Mucosa of descending colon (tissue), 3 donors: ENCODE results near the gene ZBTB20. TPM values are rescaled to one million over a fixed set of nuclear protein-coding genes. Genes with fewer than 3 reads are reported as not detected.

ENCODE experiments used
- ATAC-seq: fragments of 200-7000 bp; cut with Tn5 transposase; one replicate; pipeline ENCODE4 v1.9.1; 2020; ENCODE audit warnings: mild to moderate bottlenecking, moderate library complexity
- DNase-seq, 3 donors: peaks; one replicate each; pipeline ENCODE4 v3.0.0-alpha.2; 2020
- H3K36me3 ChIP-seq: fragments of 200-600 bp; one replicate; pipeline ENCODE4 v1.8.0; 2021; ENCODE audit warnings: low read depth, mild to moderate bottlenecking
- H3K4me1 ChIP-seq: fragments of 200-600 bp; one replicate; pipeline ENCODE4 v1.8.0; 2021; ENCODE audit warnings: low read depth, mild to moderate bottlenecking
- H3K4me3 ChIP-seq: fragments of 200-600 bp; one replicate; pipeline ENCODE4 v1.8.0; 2021; ENCODE audit warnings: mild to moderate bottlenecking
- H3K9me3 ChIP-seq: fragments of 200-600 bp; one replicate; pipeline ENCODE4 v1.8.0; 2021; ENCODE audit warnings: mild to moderate bottlenecking
- intact Hi-C, 2 donors: fragments of 100-400 bp; cut with DNase I in 1 of 2; cut with micrococcal nuclease in 1 of 2; formaldehyde crosslinking; loops; one replicate each; pipeline versions ENCODE4 v1.11.0 to v1.11.1; 2022; cut with DNase I, micrococcal nuclease
- total RNA-seq, 3 donors: library from RNA; stranded (reverse); fragmentation: NEBNext Ultra II Directional in 2 of 3; extraction: Animal tissue kit (Norgen Biotek cat#: 25700) in 2 of 3; gene quantifications; one replicate each; pipeline versions ENCODE4 v1.2.1 to v1.2.4, GENCODE V29; 2021 to 2023
- TF ChIP-seq, protein P1 (sequence below): fragments of 200-600 bp; IDR thresholded peaks from one replicate; pipeline ENCODE4 v1.8.0; 2022; ENCODE audit warnings: antibody characterized with exemption, mild to moderate bottlenecking
- donor health status: DM: no; HTN: no; CAD: no; lungs with moderate emphysema.
- donor health status: DM: no; HTN: no; CAD: no.
- donor health status: DM: no; HTN: yes; CAD: no.

The ZBTB20 gene
- total RNA-seq, 3 donors from 2014 or later, result 30.6 to 85.6 (median 37.3) TPM

DNA sequence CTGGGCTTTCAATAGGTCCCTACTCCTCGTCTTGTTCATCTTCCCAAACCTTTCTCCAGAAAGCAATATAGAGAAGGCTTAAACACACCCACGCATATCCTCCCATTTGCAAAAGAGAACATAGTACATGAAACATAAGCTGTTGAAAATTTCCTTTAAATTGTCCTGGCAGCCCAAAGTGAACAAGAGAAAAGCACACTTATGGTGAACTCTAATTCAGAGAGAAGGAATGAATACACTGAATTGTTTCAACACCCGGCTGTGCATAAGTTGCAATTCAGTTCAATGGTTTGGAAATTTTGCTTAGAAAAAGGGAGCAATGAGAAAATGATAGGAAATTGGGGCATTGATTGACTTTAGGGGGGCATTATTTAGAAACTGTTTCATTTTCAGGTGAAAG lies 650.6 kb downstream of the ZBTB20 start:
- DNase-seq, result no peak
- ATAC-seq, result no peak
- Histone ChIP-seq H3K4me3 (no peak overlapping the region), H3K9me3 (no peaks in the 10 kb centered on the region), H3K36me3 (no peaks in the 10 kb centered on the region), H3K4me1 (no peaks in the 10 kb centered on the region)
- intact Hi-C loops, result no loop called here
- TF ChIP-seq, protein P1, sequence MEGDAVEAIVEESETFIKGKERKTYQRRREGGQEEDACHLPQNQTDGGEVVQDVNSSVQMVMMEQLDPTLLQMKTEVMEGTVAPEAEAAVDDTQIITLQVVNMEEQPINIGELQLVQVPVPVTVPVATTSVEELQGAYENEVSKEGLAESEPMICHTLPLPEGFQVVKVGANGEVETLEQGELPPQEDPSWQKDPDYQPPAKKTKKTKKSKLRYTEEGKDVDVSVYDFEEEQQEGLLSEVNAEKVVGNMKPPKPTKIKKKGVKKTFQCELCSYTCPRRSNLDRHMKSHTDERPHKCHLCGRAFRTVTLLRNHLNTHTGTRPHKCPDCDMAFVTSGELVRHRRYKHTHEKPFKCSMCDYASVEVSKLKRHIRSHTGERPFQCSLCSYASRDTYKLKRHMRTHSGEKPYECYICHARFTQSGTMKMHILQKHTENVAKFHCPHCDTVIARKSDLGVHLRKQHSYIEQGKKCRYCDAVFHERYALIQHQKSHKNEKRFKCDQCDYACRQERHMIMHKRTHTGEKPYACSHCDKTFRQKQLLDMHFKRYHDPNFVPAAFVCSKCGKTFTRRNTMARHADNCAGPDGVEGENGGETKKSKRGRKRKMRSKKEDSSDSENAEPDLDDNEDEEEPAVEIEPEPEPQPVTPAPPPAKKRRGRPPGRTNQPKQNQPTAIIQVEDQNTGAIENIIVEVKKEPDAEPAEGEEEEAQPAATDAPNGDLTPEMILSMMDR, result no peak

DNA sequence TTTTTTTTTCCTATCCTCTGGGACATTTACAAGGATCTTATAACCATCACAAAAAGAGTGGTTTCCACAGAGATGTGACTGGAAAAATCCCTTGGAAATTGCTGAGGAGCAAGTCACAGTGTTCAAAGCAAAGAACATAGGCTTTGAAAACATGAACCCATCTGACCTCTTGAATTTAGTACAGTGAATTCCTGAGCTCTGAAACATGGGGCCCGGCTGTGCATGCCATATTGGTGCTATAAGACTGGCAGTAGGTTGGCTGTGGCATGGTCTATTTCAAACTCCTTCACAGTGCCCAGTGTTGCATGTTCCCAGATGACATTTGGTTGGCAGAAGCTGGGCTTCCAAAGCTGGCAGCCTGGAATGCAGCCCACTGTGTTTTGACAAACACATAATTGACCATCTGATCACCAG lies 651.1 kb downstream of the ZBTB20 start:
- H3K4me1 ChIP-seq, result no peaks in the 10 kb centered on the region
- intact Hi-C loops, result no loop called here
- H3K4me3 ChIP-seq, result no peak overlapping the region
- TF ChIP-seq, protein P1, result no peak
- no peaks in the 10 kb centered on the region for H3K9me3 ChIP-seq
- DNase-seq (no peak), ATAC-seq (no peak)
- H3K36me3 ChIP-seq, result no peaks in the 10 kb centered on the region

DNA sequence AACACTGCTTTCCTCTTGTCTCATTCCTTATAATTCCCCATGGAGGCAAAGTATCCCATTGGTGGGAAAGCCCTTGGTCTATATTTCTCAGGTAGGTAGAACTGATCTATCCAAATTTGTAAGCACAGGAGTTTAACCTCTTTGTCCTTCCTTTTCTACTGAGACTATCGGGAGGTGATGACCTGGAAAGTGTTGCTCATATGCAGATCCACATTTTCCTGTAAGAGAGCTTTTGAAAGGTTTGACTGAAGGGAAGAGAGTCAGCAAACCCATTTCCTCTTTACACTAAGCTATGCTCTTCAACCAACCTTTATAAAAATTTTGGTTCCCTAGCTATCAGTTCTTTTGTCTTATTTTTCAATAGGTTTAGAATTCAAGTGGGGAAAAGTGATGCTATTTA lies 652.6 kb downstream of the ZBTB20 start:
- intact Hi-C loops, result no loop called here
- no peaks in the 10 kb centered on the region for H3K9me3 ChIP-seq
- H3K4me1 ChIP-seq, result no peaks in the 10 kb centered on the region
- DNase-seq (no peak), ATAC-seq (no peak)
- no peaks in the 10 kb centered on the region for H3K36me3 ChIP-seq
- no peak overlapping the region for H3K4me3 ChIP-seq
- TF ChIP-seq, protein P1, result no peak

DNA sequence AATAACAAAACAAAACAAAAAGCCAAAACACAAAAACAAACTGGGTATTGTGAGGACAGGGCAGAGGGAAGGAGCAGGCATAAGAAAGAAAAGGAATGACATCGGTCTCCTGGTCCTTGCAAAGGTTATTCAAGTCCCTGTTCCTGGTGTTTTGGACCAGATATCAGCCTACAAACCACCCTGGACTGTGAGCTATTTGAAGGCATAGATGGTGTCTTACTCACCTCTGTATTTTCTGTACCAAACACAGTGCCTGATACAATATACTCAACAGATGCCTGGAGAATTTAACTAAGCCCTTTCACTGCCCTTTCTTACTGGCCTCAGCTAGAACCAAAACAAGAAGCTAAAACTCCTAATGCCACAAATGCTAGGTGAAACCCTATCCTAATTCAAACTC lies 656.3 kb downstream of the ZBTB20 start:
- TF ChIP-seq, protein P1, result no peak
- Histone ChIP-seq H3K36me3 (no peaks in the 10 kb centered on the region), H3K4me3 (no peak overlapping the region), H3K9me3 (no peaks in the 10 kb centered on the region), H3K4me1 (no peaks in the 10 kb centered on the region)
- intact Hi-C loops, result no loop called here
- DNase-seq (no peak), ATAC-seq (no peak)

DNA sequence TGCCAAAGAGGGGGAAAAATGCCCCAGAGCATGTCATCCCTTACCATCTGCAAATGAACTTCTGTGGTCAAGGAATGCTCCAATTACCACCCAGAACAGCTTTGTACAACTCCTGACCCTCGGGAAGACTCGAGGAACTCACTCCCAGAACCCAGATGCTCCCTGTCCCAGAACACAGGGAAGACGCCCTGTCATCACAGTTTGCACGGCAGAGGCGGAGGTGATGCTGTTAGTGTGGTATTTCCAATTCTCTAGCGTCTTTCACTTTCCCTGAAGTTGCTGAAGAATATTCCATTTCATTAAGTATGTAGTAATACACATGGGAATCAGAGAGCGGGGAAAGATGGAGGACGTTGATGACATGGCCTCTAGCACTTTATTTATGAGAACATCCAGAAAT lies 659.6 kb downstream of the ZBTB20 start:
- ATAC-seq (no peak), DNase-seq (no peak)
- no peak overlapping the region for H3K4me3 ChIP-seq
- intact Hi-C loops, result no loop called here
- no peaks in the 10 kb centered on the region for H3K4me1 ChIP-seq
- H3K9me3 ChIP-seq, result no peaks in the 10 kb centered on the region
- TF ChIP-seq, protein P1, result no peak
- no peaks in the 10 kb centered on the region for H3K36me3 ChIP-seq

DNA sequence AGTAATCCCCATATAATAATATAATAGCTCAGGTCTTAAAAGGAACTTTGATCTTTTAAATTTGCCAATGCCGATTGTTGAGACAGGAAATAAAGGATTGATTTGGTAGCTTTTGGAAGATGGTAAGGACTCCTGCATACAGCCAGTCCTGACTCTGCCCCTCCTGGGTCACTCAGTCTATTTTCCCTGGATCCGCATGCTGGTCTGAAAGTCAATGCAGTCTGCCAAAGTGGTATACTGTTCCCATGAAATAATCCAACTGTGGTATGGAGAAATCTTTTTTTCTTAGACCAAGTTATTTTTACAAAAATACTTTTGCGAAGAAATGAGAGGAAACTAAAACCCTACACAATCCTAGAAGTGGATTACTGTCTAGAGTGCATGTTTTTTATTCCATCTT lies 662.2 kb downstream of the ZBTB20 start:
- H3K4me3 ChIP-seq, result no peak overlapping the region
- H3K36me3 ChIP-seq, result no peaks in the 10 kb centered on the region
- no peaks in the 10 kb centered on the region for H3K9me3 ChIP-seq
- H3K4me1 ChIP-seq, result no peaks in the 10 kb centered on the region
- TF ChIP-seq, protein P1, result no peak
- DNase-seq (no peak), ATAC-seq (no peak)
- intact Hi-C loops, result no loop called here
